NCI-H2107 treated with DMSO at 0.1 percent for 48 hours (cell line): ENCODE data around the gene BMF.
"Not testable (repeated sequence)": the region's sequence is repeated elsewhere in the genome, so short reads cannot be mapped to it uniquely, and the experiment has no call there.

Source experiments
- DNase-seq: peaks from one replicate; lab custom pipeline; 2025; ENCODE audit not compliant: unreplicated experiment; lab: John Stamatoyannopoulos, UW

BMF gene

DNA sequence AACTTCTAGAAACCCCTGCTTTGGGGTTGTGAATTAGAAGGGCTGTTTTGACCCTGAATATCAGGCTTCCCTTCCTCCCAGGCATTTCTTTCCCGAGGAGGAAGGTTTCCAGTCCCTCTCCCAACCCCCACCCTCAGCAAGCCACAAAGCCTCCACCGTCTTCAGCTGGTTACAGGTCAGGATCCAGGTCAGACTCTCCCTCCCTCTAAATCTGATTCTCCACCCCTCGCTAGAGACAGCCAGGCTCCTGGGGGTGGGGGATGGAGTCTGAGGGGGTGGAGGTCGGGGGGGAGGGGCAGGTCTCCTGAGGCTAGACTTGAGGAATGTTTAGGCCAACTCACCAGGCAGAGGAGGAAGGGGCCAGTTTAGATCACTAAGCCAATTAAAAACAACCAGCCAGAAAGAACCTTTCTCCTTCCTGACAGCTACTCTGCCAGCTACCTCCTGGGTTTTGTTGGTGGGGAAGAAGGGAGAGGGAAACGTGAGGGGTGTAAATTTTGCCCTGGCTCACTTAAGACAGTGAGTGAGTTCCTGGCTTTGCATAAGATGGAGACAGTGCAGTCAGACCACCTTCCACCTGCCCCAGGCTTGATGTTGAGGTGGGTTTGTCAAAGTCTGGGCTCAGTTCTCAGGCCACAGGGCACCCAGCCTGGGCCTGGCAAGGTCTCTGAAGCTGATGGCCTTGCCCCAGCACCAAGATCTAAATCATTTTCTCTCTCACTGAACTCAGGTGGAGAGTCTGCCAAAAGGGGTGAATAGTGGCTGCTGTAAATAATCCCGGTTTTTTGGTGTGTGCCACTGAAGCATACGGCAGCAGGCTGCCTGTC, 19.5 kb downstream of the BMF start:
- DNase-seq = no peak

DNA sequence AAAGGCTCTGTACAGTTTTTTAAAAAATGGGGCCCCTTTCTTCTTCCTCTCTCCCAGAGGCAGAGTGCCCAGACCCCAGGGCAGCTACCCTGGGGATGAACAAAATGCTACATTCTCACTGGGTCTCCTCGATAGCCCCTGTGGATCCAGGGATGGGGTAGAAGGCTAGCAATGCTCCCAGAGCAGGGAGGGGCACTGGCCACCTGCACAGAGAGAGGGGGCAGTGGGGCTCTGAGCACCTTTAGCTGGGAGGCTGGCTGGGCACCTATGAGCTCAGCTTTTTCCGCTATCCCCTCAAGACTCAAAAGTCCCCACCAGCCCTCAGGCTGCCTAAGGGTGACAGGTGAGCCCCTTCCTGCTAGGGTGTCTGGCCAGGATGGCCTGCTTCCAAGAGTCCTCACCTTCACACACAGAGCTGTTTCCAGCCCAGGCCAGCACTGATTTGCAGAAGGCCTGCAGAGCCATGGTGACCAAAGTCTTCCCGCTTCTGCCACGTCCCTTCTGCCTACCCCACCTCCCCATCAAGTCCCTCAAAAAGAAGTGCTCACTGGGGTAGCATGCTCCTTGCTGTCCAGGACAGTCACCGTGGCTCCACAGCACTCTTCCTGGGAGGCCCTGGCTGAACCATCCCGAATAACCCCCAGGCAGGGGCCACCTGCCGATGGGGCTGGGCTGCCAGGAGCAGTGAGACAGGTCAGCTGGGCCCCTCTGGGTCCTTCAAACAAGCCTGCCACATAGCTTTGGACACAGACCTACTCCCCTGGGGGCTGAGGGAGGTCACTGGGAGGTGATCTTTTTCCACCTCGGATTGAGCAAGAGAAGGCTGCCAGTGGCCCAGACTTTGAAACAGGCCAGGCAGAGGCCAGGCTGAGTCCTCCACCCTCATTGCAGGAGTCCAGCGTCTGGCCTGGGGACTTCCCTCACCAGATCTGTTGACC, 20.4 kb downstream of the BMF start:
- no peak for DNase-seq

DNA sequence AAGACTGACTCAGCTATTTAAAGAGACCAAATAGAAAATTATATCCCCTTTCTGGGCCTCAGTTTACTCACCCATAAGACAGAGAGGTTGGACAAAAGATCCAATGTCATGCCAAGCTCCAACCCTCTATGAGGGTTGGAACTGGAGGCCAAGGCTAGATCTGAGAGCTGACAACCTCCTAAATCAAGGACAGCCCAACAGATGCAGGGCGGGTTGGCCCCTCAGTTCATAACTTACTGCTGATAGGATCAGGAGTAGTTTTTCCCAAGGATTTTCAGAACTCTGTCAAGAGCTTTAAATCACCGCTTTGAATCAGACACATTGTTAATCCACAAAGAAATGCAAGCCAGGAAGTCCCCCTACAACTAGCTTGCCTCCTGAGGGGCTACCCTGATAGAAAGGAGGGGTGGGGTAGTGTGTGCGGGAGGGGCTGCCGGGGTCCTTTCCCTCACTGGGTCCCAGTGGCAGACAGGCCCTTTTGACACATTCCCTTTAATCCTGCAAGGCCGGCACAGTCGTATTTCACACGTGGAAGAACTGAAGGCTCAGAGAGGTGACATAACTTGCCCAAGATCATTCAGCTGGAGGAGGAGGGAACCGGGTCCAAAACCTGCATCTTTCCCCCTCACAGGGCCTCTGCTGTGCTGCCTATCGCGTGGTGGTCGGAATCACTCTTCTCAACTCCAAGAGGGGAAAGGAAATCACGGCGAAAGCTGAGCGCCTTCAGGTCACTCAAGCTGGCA, 21.4 kb downstream of the BMF start:
- no peak for DNase-seq

DNA sequence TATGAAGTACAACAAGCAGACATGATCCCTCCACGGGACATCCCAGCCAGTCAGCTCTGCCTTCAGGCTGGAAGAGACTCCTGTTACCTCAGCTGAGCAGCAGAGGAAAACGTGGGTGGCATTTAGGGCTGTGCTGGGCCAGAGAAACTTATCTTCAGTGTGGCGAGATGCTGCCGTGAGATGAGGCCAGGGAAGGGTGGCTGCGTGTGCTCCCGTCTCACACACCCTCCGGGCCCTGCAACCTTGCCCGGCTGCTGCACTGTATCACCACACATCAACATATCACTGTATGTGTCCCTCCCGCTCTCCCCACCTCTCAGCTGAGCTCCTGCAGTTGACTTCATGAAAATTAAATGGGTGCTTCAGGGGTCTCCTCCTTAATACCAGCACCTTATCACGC, 23.4 kb downstream of the BMF start:
- DNase-seq = no peak

DNA sequence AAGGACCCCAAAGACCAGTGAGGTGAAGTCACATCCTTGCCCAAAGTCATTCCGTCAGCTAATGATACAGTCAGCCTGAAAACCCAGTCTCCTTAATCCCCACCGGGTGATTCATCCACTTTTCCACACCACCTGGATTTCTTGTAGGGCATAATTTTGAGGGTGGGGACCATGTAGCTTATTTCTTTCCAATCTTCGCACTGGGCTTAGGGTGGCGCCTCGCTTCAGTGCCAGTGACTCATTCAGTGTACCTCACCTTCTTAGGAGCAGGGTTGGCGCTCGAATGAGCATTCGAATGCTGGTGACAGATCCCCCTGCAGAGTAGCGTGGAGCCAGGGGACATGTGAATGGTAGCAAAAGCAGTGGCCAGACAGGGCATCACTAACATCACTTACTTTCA, 24.0 kb downstream of the BMF start:
- DNase-seq = no peak

DNA sequence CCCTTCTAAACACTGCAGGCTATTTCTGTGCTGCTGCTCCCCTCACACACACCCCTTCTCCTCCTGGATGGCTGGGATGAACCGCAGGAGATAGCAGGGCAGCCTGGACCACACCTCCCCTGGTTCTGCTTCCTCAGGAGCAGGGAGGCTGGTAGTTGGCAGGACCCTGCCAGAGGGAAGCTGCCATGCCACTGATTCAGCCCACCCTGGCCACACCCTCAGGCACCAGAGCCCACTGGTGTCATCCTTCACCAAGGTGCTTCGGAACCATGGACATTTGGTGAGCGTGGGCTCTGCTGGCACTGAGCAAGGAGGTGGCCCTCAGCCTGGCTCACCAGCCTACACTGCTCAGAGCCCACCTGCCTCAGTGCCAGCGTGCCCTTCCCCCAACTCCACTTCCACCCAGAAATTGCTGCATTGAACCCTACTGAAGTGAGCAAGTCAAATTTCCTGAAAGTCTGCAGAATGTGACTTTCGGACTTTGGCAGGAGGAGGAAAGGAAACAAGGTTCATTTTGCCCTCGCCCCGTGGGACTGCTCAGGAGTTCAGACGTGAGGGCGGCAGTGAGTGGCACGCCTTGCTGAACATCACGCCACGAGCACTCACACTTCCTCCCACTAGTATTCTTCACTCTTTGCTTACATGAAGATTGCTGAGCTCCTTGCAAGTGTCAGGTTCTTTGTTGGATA, 26.3 kb downstream of the BMF start:
- no peak for DNase-seq

DNA sequence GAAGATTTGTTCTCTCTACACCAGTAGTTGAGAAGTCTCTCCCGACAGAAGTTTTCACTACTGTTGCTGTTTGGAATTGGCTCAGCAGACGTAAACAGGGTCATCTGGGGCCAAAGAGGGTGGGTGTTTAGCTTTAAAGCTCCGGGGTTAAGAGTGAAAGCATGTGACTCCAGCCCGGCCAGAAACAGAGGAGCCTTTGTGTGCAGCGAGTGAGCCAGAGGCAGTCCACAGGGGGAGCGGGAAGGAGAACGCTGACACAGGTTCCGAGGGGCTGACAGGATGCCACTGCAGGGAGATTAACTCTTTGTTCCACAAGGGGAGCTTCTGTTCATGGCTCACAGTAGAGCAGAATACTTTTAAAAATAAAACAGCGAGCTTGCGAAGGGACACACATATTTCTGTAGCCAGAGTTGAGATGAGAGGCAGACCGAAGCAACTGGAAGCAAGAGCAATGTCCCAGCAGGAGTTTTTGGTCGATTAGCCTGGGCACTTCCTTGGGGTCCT, 26.9 kb downstream of the BMF start:
- DNase-seq = no peak

DNA sequence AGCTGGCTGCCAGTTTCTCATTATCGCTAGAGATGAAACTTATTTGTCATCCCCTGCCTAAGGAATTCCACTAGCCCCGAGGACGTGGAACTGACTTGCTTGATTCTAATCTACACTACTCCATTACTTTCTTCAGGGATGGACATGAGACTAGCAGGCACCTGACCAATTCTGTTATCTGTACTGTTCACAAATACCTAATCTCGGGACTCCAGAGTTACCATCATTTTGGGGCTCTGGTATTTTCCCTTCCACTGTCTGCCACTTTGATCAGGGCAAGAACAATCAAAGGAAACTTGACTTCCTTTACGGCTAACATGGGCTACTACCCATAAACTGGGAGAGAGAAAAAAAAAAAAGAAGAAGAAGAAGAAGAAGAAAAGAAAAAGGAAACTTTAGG, 27.8 kb downstream of the BMF start:
- no peak for DNase-seq

DNA sequence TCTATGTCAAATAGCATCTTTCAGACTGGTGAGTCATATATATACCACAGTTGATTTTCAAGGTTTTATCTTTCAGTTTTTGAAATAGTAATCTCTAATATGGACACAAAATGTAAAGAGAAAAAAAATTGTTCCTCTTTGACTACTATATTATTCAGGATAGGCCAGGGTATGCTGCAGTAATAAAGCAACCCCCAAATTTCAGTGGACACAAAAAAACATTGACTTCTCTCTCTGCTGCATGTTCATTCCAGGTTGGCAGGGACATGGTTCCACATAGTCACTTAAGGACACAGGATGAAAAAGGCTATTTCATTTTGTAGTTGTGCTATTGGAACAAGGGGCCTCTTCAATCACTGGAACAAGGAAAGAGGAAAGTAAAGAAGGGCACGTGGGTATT, 28.6 kb downstream of the BMF start:
- no peak for DNase-seq

DNA sequence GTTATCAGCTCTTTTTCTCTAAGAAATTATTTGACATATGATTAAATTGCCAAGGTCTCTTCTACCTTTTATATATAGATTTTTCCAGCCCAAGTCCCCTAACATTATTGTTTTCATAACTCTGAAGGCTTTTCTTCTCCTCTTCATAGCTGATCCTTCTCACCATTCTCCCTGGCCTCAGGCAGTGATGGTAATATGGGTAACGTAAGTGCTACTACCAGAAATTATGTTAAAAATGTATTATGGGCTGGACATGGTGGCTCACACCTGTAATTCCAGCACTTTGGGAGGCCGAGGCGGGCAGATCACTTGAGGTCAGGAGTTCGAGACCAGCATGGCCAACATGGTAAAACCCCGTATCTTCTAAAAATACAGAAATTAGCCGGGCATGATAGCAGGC, 29.2 kb downstream of the BMF start:
- no peak for DNase-seq

DNA sequence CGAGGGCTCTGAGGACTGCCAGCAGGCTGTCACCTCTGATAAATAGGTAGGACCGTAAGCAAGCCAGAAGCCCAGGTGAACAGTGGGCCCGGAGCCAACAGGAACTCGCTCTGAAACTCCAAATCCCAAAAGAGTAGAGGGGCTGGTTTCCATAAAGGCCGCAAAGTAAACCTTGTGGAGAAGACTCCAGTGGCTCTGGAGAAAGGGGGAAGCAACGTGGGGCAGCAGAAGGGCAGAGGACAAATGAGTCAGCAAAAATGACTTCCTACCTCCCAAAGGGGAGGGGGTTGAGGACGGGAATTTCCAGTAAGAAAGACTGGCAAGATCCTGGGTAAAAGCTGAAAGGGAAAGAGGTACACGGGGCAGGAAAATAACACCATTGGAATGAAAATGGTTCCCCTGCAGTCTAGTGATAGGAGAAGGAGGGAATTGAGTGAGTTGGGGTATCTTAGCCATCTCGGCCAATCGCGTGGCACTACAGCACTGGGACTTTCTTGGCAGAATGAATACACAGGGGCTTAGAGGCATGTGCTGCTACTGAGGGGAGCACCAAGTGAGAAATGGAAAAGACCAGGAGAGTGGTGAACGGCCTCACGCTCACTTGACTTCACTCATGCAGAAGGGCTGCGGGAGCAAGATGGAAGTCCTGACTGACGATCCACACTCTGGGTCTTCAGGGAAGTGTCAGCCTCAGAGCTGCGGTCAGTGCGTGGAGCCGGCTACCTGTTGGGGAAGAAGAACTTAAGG, 33.2 kb downstream of the BMF start:
- no peak for DNase-seq

DNA sequence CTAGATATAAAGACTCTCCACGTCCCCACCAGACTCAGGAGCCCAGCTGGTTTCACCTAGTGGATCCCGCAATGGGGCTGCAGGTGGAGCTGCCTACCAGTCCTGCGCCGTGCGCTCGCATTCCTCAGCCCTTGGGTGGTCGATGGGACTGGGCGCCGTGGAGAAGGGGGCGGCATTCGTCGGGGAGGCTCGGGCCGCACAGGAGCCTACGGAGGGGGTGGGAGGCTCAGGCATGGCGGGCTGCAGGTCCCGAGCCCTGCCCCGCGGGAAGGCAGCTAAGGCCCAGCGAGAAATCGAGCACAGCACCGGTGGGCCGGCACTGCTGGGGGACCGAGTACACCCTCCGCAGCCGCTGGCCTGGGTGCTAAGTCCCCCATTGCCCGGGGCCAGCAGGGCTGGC, 34.0 kb downstream of the BMF start:
- DNase-seq = not testable (repeated sequence)

DNA sequence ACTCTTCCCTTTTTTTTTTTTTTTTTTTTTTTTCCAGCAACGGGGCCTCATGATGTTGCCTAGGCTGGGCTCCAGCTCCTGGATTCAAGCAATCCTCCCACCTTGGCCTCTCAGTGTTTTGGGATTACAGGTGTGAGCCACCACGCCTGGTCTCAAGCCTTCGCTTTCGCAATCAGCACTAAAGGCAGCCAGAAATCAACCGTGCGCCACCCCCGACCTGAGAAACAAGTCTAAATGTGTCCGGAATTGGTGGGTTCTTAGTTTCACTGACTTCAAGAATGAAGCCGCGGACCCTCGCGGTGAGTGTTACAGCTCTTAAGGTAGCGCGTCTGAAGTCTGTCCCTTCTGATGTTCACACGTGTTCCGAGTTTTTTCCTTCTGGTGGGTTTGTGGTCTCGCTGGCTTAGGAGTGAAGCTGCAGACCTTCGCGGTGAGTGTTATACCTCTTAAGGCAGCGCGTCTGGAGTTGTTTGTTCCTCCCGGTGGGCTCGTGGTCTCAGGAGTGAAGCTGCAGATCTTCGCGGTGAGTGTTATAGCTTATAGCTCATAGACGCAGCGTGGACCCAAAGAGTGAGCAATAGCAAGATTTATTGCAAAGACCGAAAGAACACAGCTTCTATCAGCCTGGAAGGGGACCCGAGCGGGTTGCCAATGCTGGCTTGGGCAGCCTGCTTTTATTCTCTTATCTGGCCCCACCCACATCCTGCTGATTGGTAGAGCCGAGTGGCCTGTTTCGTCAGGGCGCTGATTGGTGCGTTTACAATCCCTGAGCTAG, 34.8 kb downstream of the BMF start:
- not testable (repeated sequence) for DNase-seq

DNA sequence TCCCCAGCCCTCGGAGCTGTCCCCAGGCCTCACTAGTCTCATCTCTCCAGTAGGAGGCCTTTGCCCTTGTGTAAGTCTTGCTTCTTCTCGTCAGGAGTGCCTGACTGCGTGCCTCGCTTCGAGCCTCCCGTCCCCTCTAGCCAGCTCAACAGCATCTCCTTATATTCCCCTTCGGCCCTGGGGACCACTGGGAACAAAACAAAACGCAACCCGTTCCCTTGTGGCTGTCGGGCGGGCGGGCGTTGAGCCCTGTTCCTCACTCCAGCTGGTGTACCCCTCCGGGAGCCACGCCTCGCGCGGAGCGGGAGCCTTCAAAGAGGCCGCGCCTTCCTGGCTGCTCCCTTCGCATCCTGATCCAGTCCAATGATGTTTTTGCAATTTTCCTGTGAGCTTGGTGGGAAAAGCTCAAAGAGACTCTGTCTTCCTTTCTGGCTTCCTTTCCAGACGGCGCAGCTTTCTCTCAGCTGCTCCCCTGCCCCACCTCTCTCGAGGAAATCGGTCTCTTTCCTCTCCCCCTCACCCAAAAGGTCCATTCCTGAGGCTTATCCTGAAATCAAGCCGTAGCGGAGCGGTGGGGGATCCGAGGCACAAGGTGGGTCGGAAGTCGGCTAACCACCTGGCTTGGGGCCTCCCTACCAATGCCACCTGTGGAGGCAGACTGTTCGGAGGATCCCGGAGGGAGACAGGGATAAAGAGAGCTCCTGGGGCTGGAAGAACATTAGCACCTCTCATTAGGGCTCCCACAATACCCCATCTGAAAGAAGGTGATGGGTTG, 36.3 kb downstream of the BMF start:
- DNase-seq = no peak

DNA sequence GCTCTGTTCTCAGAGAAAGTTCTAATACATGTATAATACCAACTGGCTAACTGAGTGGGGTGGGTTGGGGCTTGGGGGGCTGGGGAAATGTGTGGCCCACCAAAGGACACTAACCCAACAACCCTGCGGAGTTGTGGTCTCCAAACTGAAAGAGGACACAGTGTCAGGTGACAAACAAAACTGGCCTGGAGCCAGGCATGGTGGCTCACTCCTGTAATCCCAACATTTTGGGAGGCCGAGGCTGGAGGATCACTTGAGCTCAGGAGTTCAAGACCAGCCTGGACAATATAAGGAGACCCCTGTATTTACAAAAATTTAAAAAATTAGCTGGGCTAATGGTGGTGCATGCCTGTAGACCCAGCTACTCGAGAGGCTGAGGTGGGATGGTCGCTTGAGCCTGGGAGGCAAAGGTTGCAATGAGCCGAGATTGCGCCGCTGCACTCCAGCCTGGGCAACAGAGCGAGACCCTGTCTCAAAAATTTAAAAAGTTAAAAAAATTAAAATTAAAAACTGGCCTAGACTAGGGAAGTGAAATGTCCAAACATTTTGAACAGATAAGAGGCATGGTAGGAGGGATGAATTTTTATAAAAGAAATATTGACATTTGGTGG, 38.0 kb downstream of the BMF start:
- DNase-seq = no peak

DNA sequence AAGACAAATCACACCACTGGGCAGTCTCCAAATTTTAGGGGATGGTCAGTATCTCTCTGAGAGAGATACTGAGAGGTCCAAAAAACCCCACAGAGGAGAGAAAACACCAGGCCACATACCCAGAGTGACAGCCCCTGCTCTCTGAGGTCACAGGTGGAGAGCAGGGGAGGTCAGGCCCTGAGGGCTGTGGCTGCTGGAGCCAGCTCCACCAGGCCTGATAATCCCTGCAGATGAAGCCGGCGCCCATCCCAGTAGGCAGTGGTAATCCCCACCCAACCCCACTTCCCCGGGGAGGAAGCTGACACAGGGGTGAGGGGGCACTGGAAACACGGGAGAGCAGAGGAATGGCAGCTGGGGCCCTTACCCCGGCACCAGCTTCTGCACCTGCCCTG, 38.5 kb downstream of the BMF start:
- DNase-seq = no peak

DNA sequence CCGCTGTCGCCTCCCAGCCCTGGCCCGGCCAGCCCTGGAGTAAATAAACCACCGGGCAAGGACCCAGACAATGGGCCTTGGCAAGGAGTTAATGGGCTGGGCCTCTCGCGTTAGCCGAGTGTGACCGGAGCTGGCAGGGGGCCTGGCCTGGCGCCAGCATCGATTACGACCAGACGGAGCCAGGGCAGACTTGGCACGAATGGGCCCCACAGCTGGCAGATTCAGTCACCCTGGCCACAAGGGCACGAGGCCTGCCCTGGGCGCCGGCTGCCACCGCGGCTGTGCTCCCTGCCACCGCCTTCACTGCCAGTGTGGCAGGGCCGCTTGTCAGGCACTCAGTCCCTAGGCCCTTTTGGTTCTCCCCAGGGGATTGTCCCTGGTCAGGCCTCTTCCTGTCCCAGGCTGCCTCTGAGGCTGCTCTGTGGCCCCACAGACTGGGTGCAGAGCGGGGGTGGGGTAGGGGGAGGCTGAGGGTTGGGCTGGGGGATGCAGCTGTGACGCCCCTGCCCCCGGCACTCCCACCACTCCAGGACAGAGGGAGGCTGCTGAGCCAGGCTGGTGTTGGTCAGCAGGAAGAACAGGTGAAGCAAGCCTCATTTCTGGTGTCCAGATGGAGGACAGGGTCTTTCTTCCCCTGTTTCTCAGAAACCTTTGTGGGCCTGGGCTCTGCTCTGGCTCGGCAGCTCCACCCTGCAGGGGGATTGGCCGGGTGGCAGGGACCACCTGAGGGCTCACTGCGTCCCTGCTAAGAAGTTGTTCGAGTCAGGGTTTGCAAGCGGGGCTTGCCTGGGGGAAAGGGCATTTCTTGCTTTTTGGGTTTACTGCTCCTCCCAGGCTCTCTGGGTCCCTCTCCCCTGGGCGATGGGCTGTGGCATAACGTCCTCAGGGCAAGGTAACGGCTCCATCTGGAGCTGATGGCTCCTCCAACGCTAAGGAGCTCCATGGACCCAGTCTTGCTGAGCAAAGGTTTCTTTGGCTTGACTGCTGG, 39.2 kb downstream of the BMF start:
- DNase-seq = peak; percentile 66
